ENCODE data around the gene NHEJ1. TPM values are rescaled to one million over a fixed set of nuclear protein-coding genes. Genes with fewer than 3 reads are reported as not detected.

The NHEJ1 gene
- total and polyA plus RNA-seq, 2 of the 13 experiments (the other 11 are each of a cell fraction or from before 2014, with no cell fraction given): 30.0 to 30.7 TPM

- TF ChIP-seq ZNF773 (CRISPR knock-in tag; IDR thresholded peaks at IDR 0.05; ENCODE audit: borderline replicate concordance): no peak
- TF ChIP-seq ZNF883 (CRISPR knock-in tag; IDR thresholded peaks at IDR 0.05; ENCODE audit: not compliant biosample characterization): no peak
- no peak for TF ChIP-seq BRF2 (CRISPR knock-in tag; IDR thresholded peaks at IDR 0.05)
- no peak for TF ChIP-seq ZBTB39 (CRISPR knock-in tag; IDR thresholded peaks at IDR 0.05)
- TF ChIP-seq CTCF (CRISPR knock-in tag; IDR thresholded peaks at IDR 0.05): peak; percentile 95
- TF ChIP-seq IRX3 (CRISPR knock-in tag; IDR thresholded peaks at IDR 0.05; ENCODE audit: borderline replicate concordance, low read depth): no peak
- 0 out of 2 replicates have a peak, but pooled peaks have one; percentile 32 for TF ChIP-seq ZNF205 (CRISPR knock-in tag; IDR thresholded peaks at IDR 0.05)
- no peak for TF ChIP-seq PHF20 (CRISPR knock-in tag; IDR thresholded peaks at IDR 0.05)
- no peak for TF ChIP-seq ZBTB7B (CRISPR knock-in tag; IDR thresholded peaks at IDR 0.05)
- TF ChIP-seq AGO1 (IDR thresholded peaks at IDR 0.05; ENCODE audit: low read depth, low read length, poor library complexity, severe bottlenecking): no peak
- TF ChIP-seq ZNF607 (CRISPR knock-in tag; IDR thresholded peaks at IDR 0.05; ENCODE audit: borderline replicate concordance): no peak
- no peak for TF ChIP-seq HNF4A (CRISPR knock-in tag; IDR thresholded peaks at IDR 0.05)
- no peak for TF ChIP-seq ZNF670 (CRISPR knock-in tag; IDR thresholded peaks at IDR 0.05; ENCODE audit: borderline replicate concordance)
- TF ChIP-seq MXD1 (CRISPR knock-in tag; IDR thresholded peaks at IDR 0.05): no peak
- TF ChIP-seq ZFP37 (CRISPR knock-in tag; IDR thresholded peaks at IDR 0.05; ENCODE audit: borderline replicate concordance): no peak
- TF ChIP-seq ZNF746 (CRISPR knock-in tag; IDR thresholded peaks at IDR 0.05): no peak
- no peak for TF ChIP-seq MIXL1 (CRISPR knock-in tag; IDR thresholded peaks at IDR 0.05)
- no peak for TF ChIP-seq PRMT3 (CRISPR knock-in tag; IDR thresholded peaks at IDR 0.05; ENCODE audit: borderline replicate concordance, low read depth)
- no peak for TF ChIP-seq ZNF251 (CRISPR knock-in tag; IDR thresholded peaks at IDR 0.05)
- no peak for TF ChIP-seq ZNF790 (CRISPR knock-in tag; IDR thresholded peaks at IDR 0.05; ENCODE audit: borderline replicate concordance)
- TF ChIP-seq ZNF629 (CRISPR knock-in tag; conservative IDR thresholded peaks at IDR 0.05): no peak
- TF ChIP-seq ZSCAN22 (CRISPR knock-in tag; IDR thresholded peaks at IDR 0.05): no peak
- TF ChIP-seq RFXANK (CRISPR knock-in tag; IDR thresholded peaks at IDR 0.05): no peak
- no peak for TF ChIP-seq MED13 (CRISPR knock-in tag; IDR thresholded peaks at IDR 0.05)
- 0 out of 2 replicates have a peak, but pooled peaks have one; percentile 8 for TF ChIP-seq RARA (CRISPR knock-in tag; IDR thresholded peaks at IDR 0.05)
- no peak for TF ChIP-seq ZNF784 (CRISPR knock-in tag; IDR thresholded peaks at IDR 0.05; ENCODE audit: borderline replicate concordance)
These were observed 41.1 kb downstream of the NHEJ1 start (continued) for GRCh38 chr2:219119422-219120043.

Measured in HepG2 (cell line).